Natural killer cell (primary cell): Measurements from ENCODE around the gene TRA2B. TPM values are rescaled to one million over a fixed set of nuclear protein-coding genes. Genes with fewer than 3 reads are reported as not detected.
A peak's percentile ranks its signal among the peaks of the same experiment; 100 is the strongest.
"Not testable (repeated sequence)": the region's sequence is repeated elsewhere in the genome, so short reads cannot be mapped to it uniquely, and the experiment has no call there.

Source experiments
- ATAC-seq, 3 donors: fragments of 150-1000 bp in 2 of 3; fragments of 200-7000 bp in 1 of 3; cut with Tn5 transposase; 1 replicate in 1 of 3; 2 replicates in 2 of 3; pipeline ENCODE4 v1.10.0; 2021; ENCODE audit warnings: mild to moderate bottlenecking in 2 of 3, moderate library complexity in 2 of 3
- DNase-seq, 2 donors: peaks; one replicate each; pipeline versions ENCODE4 v3.0.0 to v3.0.0-alpha.2; 2013 to 2021; ENCODE audit warnings: mixed read lengths in 1 of 2
- H3K27ac ChIP-seq: one replicate; pipeline ENCODE4 v1.5.1; 2013; ENCODE audit warnings: mild to moderate bottlenecking, low read length
- H3K27me3 ChIP-seq: one replicate; pipeline ENCODE4 v1.6.1; 2013; ENCODE audit warnings: low read length; ENCODE audit not compliant: control insufficient read depth, insufficient read depth
- H3K36me3 ChIP-seq: one replicate; pipeline ENCODE4 v1.6.1; 2013; ENCODE audit warnings: low read length; ENCODE audit not compliant: control insufficient read depth, insufficient read depth
- H3K4me1 ChIP-seq: one replicate; pipeline ENCODE4 v1.6.1; 2013; ENCODE audit warnings: low read length; ENCODE audit not compliant: control insufficient read depth, insufficient read depth
- H3K4me3 ChIP-seq: one replicate; pipeline ENCODE4 v1.5.1; 2013; ENCODE audit warnings: low read length
- H3K9me3 ChIP-seq: one replicate; pipeline ENCODE4 v1.6.1; 2013; ENCODE audit warnings: low read length; ENCODE audit not compliant: control insufficient read depth, insufficient read depth
- H3K27ac Mint-ChIP-seq, 2 donors: one replicate each; pipeline ENCODE4 v1.8.0; 2022; ENCODE audit warnings: mild to moderate bottlenecking in 2 of 2, mixed read lengths in 2 of 2, moderate library complexity in 1 of 2
- H3K27me3 Mint-ChIP-seq, 2 donors: one replicate each; pipeline ENCODE4 v1.8.0; 2022; ENCODE audit warnings: low read depth in 2 of 2, mixed read lengths in 2 of 2
- H3K36me3 Mint-ChIP-seq: one replicate; pipeline ENCODE4 v1.8.0; 2022; ENCODE audit warnings: mixed read lengths
- H3K4me1 Mint-ChIP-seq, 2 donors: one replicate each; pipeline ENCODE4 v1.8.0; 2022; ENCODE audit warnings: mixed read lengths in 2 of 2
- H3K4me3 Mint-ChIP-seq: one replicate; pipeline ENCODE4 v1.8.0; 2022; ENCODE audit warnings: mild to moderate bottlenecking, moderate library complexity, mixed read lengths
- H3K9me3 Mint-ChIP-seq, 2 donors: one replicate each; pipeline ENCODE4 v1.8.0; 2022; ENCODE audit warnings: mixed read lengths in 2 of 2
- CTCF ChIP-seq: fragments of 200-600 bp; IDR thresholded peaks from one replicate; pipeline ENCODE4 v1.8.0; 2022; ENCODE audit warnings: antibody characterized with exemption
- WGBS: methylation state at CpG from one replicate; pipeline ENCODE4 v1.1.7; 2013; ENCODE audit warnings: missing lambda C conversion rate; ENCODE audit not compliant: insufficient coverage; 5-methylcytosine and 5-hydroxymethylcytosine counted together
- intact Hi-C: fragments of 100-400 bp; cut with micrococcal nuclease; formaldehyde crosslinking; loops from one replicate; pipeline ENCODE4 v1.14.2; 2022
- total RNA-seq, 4 donors: library from RNA; stranded (reverse); fragments of 120-200 nt in 1 of 4; gene quantifications; one replicate each; pipeline versions ENCODE4 v1.2.3 to v1.2.4, GENCODE V29; 2013 to 2022

Gene TRA2B
- total RNA-seq, 3 donors from 2014 or later (not counting 1 experiment from before 2014, with no cell fraction given): 565 to 669 (median 596) TPM

- Histone ChIP-seq H3K9me3 (no peaks in the 10 kb centered on the region), H3K27me3 (no peaks in the 10 kb centered on the region), H3K36me3 (peaks cover 51% of the 10 kb centered on the region), H3K4me3 (no peak overlapping the region), H3K27ac (no peak overlapping the region), H3K4me1 (no peaks in the 10 kb centered on the region)
- Mint-ChIP-seq H3K36me3 (peaks cover 17% of the 10 kb centered on the region), H3K27me3 (no peaks in the 10 kb centered on the region), H3K4me1 (peaks cover 32 to 36% of the 10 kb centered on the region in 2 donors), H3K27ac (peak overlapping the region; percentile 70 to 83), H3K9me3 (no peaks in the 10 kb centered on the region), H3K4me3 (no peak overlapping the region)
- 93% methylated on average over 5 of the region's 7 CpGs for WGBS
- DNase-seq (no peak), ATAC-seq (peak; percentile 11 to 18 (median 11))
- no peak for TF ChIP-seq CTCF
- intact Hi-C loops: no loop called here
These were observed 24.6 kb downstream of the TRA2B start for GRCh38 chr3:185912929-185913901.

DNA sequence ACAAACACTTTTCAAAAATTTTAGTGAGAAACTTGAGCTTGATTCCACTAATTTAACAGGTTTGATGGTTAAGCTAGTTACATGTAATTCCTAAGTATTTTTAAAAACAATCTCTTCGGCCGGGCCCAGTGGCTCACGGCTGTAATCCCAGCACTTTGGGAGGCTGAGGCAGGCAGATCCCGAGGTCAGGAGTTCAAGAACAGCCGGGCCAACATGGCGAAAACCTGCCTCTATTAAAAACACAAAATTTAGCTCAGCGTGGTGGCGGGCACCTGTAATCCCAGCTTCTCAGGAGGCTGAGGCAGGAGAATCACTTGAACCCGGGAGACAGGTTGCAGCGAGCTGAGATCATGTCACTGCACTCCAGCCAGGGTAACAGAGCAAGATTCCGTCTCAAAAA, 25.3 kb downstream of the TRA2B start:
- H3K9me3 Mint-ChIP-seq: no peaks in the 10 kb centered on the region
- WGBS: 95% methylated on average over 11 of the region's 11 CpGs
- H3K9me3 ChIP-seq: no peaks in the 10 kb centered on the region
- H3K4me1 Mint-ChIP-seq: peaks cover 32 to 34% of the 10 kb centered on the region in 2 donors
- H3K4me3 ChIP-seq: no peak overlapping the region
- no peak for TF ChIP-seq CTCF
- intact Hi-C loops: no loop called here
- peak in 1 of 3 donors; percentile 1 for ATAC-seq
- no peaks in the 10 kb centered on the region for H3K4me1 ChIP-seq
- H3K27ac ChIP-seq: no peak overlapping the region
- H3K27me3 Mint-ChIP-seq: no peaks in the 10 kb centered on the region
- peak overlapping the region; percentile 70 to 83 for H3K27ac Mint-ChIP-seq
- peaks cover 44% of the 10 kb centered on the region for H3K36me3 ChIP-seq
- H3K27me3 ChIP-seq: no peaks in the 10 kb centered on the region
- H3K36me3 Mint-ChIP-seq: peaks cover 13% of the 10 kb centered on the region
- no peak for DNase-seq
- H3K4me3 Mint-ChIP-seq: no peak overlapping the region

DNA sequence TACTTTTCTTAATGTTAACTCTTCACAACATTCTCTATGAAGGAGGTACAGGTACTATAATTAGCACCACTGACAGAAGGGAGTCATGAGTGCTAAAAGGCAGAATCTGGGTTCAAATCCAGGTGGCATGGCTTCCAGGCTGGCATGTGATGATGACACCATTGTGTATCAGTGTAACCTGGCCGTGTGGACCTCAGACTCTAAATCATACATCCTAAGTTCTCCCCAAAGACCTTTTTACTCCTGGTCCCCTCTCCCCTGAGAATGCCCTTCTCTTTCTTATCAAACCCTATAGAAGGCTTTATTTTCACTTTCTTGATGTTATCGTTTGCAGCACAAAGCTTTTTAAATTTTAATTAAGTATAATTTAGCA, 26.8 kb downstream of the TRA2B start:
- H3K9me3 Mint-ChIP-seq, H3K9me3 ChIP-seq, H3K4me3 ChIP-seq, H3K27me3 ChIP-seq, DNase-seq, H3K4me1 ChIP-seq, H3K27ac ChIP-seq, H3K4me3 Mint-ChIP-seq, H3K27me3 Mint-ChIP-seq, H3K36me3 Mint-ChIP-seq, intact Hi-C loops: not testable (repeated sequence)
- ATAC-seq: peak in 1 of 3 donors; percentile 6
- Mint-ChIP-seq H3K27ac (peak overlapping the region; percentile 37 to 83), H3K4me1 (peaks cover 24 to 27% of the 10 kb centered on the region in 2 donors)
- H3K36me3 ChIP-seq: peaks cover 29% of the 10 kb centered on the region
- WGBS: no CpG with 5 or more reads among the region's 2 CpGs

GRCh38 chr3:185910322-185911075, 27.3 kb downstream of the TRA2B start:
- peaks cover 23% of the 10 kb centered on the region for H3K36me3 ChIP-seq
- H3K36me3 Mint-ChIP-seq, H3K27me3 Mint-ChIP-seq, H3K27ac ChIP-seq, intact Hi-C loops, H3K27me3 ChIP-seq, H3K9me3 ChIP-seq, H3K4me3 ChIP-seq, H3K4me1 ChIP-seq, DNase-seq, H3K9me3 Mint-ChIP-seq: not testable (repeated sequence)
- ATAC-seq: peak in 1 of 3 donors; percentile 17
- H3K4me1 Mint-ChIP-seq: peaks cover 19 to 23% of the 10 kb centered on the region in 2 donors
- H3K4me3 Mint-ChIP-seq: peak overlapping the region; percentile 17
- 93% methylated on average over 2 of the region's 5 CpGs for WGBS
- H3K27ac Mint-ChIP-seq: peak overlapping the region; percentile 37 to 83

GRCh38 chr3:185909913-185910312, 27.9 kb downstream of the TRA2B start:
- H3K4me1 Mint-ChIP-seq: peaks cover 13 to 17% of the 10 kb centered on the region in 2 donors

More at GRCh38 chr3:185909913-185910312, 27.9 kb downstream of the TRA2B start:
- peak overlapping the region; percentile 37 to 83 for H3K27ac Mint-ChIP-seq
- H3K36me3 ChIP-seq: peaks cover 18% of the 10 kb centered on the region
- H3K27me3 Mint-ChIP-seq, H3K9me3 ChIP-seq, H3K4me3 ChIP-seq, H3K27me3 ChIP-seq, DNase-seq, ATAC-seq, H3K27ac ChIP-seq, H3K9me3 Mint-ChIP-seq, intact Hi-C loops, H3K4me1 ChIP-seq, H3K36me3 Mint-ChIP-seq: not testable (repeated sequence)
- WGBS: 82% methylated on average over 1 of the region's 4 CpGs
- H3K4me3 Mint-ChIP-seq: peak overlapping the region; percentile 17
